Progenitor cell of endocrine pancreas (in vitro differentiated cells): ENCODE data around the gene RPA1. TPM values are rescaled to one million over a fixed set of nuclear protein-coding genes. Genes with fewer than 3 reads are reported as not detected.
"Not testable (repeated sequence)": the region's sequence is repeated elsewhere in the genome, so short reads cannot be mapped to it uniquely, and the experiment has no call there.

Source experiments
- DNase-seq: peaks from one replicate; pipeline ENCODE4 v3.0.0; 2021; ENCODE audit warnings: low spot score; ENCODE audit not compliant: unreplicated experiment
- H3K27ac Mint-ChIP-seq: 2 replicates; pipeline ENCODE4 v1.8.0; 2021; ENCODE audit warnings: mild to moderate bottlenecking, moderate library complexity, mixed read lengths
- H3K27me3 Mint-ChIP-seq: 2 replicates; pipeline ENCODE4 v1.8.0; 2021; ENCODE audit warnings: mixed read lengths
- H3K36me3 Mint-ChIP-seq: 2 replicates; pipeline ENCODE4 v1.8.0; 2022; ENCODE audit warnings: mixed read lengths; ENCODE audit not compliant: insufficient read depth
- H3K4me1 Mint-ChIP-seq: 2 replicates; pipeline ENCODE4 v1.8.0; 2021; ENCODE audit warnings: low read depth, mixed read lengths
- H3K4me3 Mint-ChIP-seq: 2 replicates; pipeline ENCODE4 v1.8.0; 2021; ENCODE audit warnings: low read depth, mild to moderate bottlenecking, moderate library complexity, mixed read lengths
- H3K9me3 Mint-ChIP-seq: 2 replicates; pipeline ENCODE4 v1.8.0; 2021; ENCODE audit warnings: low read depth, mixed read lengths
- CTCF ChIP-seq: fragments of 200-600 bp; sonication (generic); IDR thresholded peaks from one replicate; pipeline ENCODE4 v1.5.0; 2021; ENCODE audit warnings: antibody characterized with exemption, mild to moderate bottlenecking; ENCODE audit not compliant: unreplicated experiment
- total RNA-seq: library from RNA; stranded (reverse); gene quantifications from 2 replicates; pipeline ENCODE4 v1.2.1, GENCODE V29; 2021

RPA1 gene
- total RNA-seq, 1 donor from 2014 or later = 119 TPM

GRCh38 chr17:1843947-1844346 is 14.1 kb downstream of the RPA1 start:
- no peak overlapping the region for H3K4me3 Mint-ChIP-seq
- no peak for TF ChIP-seq CTCF
- H3K36me3 Mint-ChIP-seq = peaks cover 15% of the 10 kb centered on the region
- no peak overlapping the region for H3K27ac Mint-ChIP-seq
- no peak for DNase-seq
- no peaks in the 10 kb centered on the region for H3K27me3 Mint-ChIP-seq
- no peaks in the 10 kb centered on the region for H3K4me1 Mint-ChIP-seq
- H3K9me3 Mint-ChIP-seq = no peaks in the 10 kb centered on the region

DNA sequence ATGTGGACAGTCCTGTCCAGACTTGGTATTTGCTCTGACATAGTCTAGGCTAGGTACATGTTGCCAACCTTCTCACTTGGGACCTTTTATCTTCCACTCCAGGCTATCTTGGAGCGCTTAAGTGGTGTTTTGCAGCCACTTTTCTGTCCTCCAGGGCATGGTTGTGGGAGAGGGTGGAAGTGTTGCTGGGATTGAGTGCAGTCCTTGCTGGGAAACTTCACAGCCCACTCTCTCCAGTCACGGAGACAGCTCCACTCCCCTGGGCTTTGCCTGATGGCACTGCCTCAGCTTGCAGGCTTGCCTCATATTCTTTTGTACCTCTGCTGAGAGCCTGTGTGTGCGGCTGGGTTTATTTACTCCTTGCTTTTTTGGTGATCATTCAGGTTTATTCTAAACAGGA is 17.4 kb downstream of the RPA1 start:
- DNase-seq = no peak
- peaks cover 21% of the 10 kb centered on the region for H3K36me3 Mint-ChIP-seq
- H3K4me3 Mint-ChIP-seq = no peak overlapping the region
- no peaks in the 10 kb centered on the region for H3K27me3 Mint-ChIP-seq
- H3K27ac Mint-ChIP-seq = no peak overlapping the region
- peaks cover 4% of the 10 kb centered on the region for H3K4me1 Mint-ChIP-seq
- no peak for TF ChIP-seq CTCF
- no peaks in the 10 kb centered on the region for H3K9me3 Mint-ChIP-seq

DNA sequence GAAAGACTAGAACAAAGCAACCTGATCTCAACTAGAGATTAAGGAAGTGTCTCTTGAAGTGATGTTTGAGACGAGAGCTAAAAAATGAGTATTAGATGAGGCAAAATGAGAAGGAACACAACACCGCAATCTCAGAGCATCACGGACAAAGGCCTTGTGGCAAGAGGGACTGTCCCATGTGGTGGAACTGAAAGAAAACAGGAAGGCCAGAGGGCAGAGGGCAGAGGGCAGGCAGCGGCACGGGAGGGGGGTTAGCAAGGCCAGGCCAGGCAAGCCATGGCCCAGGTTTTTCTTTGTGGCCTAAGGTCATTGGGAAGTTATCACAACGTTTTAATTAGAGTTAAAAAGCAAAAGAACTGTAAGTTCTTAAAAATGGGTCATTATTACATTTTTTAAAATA is 22.5 kb downstream of the RPA1 start:
- Mint-ChIP-seq H3K27me3 (no peaks in the 10 kb centered on the region), H3K36me3 (peaks cover 29% of the 10 kb centered on the region), H3K4me1 (peaks cover 11% of the 10 kb centered on the region), H3K27ac (no peak overlapping the region), H3K9me3 (no peaks in the 10 kb centered on the region), H3K4me3 (no peak overlapping the region)
- DNase-seq = no peak
- no peak for TF ChIP-seq CTCF

DNA sequence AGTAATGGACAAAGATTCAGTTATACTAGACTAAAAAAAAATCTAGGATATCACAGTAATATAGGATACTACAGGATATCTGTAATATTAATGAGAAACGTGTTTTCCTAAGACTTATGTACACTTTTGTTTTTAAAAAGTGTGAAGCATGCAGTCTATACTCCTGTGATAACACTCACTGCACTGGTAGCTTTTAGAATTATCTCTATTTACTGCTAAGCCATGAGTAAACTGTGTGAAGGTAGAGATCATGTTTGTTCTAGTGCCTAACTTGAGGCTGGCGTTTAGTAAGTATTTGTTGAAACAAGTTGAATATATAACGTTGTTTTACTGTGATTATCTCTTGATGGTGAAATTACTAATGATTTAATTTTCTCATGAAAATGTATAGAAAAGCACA is 23.9 kb downstream of the RPA1 start:
- Mint-ChIP-seq H3K36me3 (peaks cover 25% of the 10 kb centered on the region), H3K4me1 (peaks cover 11% of the 10 kb centered on the region), H3K27ac (no peak overlapping the region), H3K27me3 (no peaks in the 10 kb centered on the region), H3K9me3 (no peaks in the 10 kb centered on the region), H3K4me3 (no peak overlapping the region)
- DNase-seq = no peak
- no peak for TF ChIP-seq CTCF

DNA sequence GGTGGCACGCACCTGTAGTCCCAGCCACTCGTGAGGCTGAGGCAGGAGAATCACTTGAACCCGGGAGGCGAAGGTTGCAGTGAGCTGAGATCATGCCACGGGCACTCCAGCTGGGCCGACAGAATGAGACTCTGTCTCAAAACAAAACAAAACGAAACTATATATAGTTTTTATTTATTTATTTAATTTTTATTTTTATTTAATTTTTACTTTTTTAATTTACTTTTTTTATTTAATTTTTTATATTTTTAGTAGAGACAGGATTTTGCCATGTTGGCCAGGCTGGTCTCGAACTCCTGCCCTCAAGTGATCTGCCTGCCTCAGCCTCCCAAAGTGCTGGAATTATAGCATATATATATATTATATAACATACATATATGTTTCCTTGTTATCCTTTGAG is 26.7 kb downstream of the RPA1 start:
- peaks cover 11% of the 10 kb centered on the region for H3K4me1 Mint-ChIP-seq

DNA sequence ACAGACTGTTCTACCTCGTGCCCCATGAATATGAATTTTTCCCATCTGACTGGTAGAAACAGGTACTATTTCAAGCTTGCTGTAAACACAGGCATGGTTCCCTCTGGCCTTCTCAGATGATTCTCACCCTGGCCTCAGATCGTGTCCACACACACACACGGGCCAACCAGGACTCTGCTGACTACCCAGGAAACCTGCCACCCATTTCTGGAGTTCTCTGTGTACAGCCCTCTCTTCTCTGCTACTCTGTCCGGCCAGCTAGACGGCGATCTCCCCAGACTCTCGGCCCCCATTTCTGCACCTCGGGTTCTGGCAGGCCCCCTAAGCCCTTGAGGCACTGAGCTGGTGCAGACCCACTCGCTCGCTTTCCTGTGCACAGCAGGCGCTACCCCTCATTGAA is 31.2 kb downstream of the RPA1 start:
- DNase-seq = no peak
- Mint-ChIP-seq H3K9me3 (no peaks in the 10 kb centered on the region), H3K36me3 (peaks cover 11% of the 10 kb centered on the region), H3K27ac (no peak overlapping the region), H3K4me1 (peaks cover 3% of the 10 kb centered on the region), H3K27me3 (no peaks in the 10 kb centered on the region), H3K4me3 (no peak overlapping the region)
- TF ChIP-seq CTCF = no peak

More for the DNA sequence above, 26.7 kb downstream of the RPA1 start:
- not testable (repeated sequence) for DNase-seq, H3K27me3 Mint-ChIP-seq, H3K9me3 Mint-ChIP-seq, H3K4me3 Mint-ChIP-seq, H3K27ac Mint-ChIP-seq
- peaks cover 28% of the 10 kb centered on the region for H3K36me3 Mint-ChIP-seq
